Gastroesophageal sphincter (tissue), 3 donors: ENCODE results near the gene ANP32B.

Experiments
- EP300 ChIP-seq: sonication (generic); formaldehyde crosslinking; IDR thresholded peaks from one replicate; pipeline ENCODE4 v1.6.1; 2017; ENCODE audit warnings: antibody characterized with exemption, mild to moderate bottlenecking
- POLR2A ChIP-seq, 2 donors: fragments of 450-650 bp; IDR thresholded peaks; one replicate each; pipeline ENCODE4 v1.6.1; 2017; ENCODE audit warnings: antibody characterized with exemption in 2 of 2, mild to moderate bottlenecking in 2 of 2, moderate library complexity in 1 of 2
- POLR2AphosphoS5 ChIP-seq: sonication (generic); formaldehyde crosslinking; IDR thresholded peaks from one replicate; pipeline ENCODE4 v1.6.1; 2017; ENCODE audit warnings: antibody characterized with exemption
- TF ChIP-seq, protein P1 (sequence below), 4 experiments: fragments of 200-600 bp in 2 of 4; fragments of 450-650 bp in 2 of 4; sonication (generic) in 1 of 4; IDR thresholded peaks; one replicate each; pipeline ENCODE4 v1.5.1; 2017 to 2019; ENCODE audit warnings: antibody characterized with exemption in 4 of 4, mild to moderate bottlenecking in 2 of 4, moderate library complexity in 2 of 4

DNA sequence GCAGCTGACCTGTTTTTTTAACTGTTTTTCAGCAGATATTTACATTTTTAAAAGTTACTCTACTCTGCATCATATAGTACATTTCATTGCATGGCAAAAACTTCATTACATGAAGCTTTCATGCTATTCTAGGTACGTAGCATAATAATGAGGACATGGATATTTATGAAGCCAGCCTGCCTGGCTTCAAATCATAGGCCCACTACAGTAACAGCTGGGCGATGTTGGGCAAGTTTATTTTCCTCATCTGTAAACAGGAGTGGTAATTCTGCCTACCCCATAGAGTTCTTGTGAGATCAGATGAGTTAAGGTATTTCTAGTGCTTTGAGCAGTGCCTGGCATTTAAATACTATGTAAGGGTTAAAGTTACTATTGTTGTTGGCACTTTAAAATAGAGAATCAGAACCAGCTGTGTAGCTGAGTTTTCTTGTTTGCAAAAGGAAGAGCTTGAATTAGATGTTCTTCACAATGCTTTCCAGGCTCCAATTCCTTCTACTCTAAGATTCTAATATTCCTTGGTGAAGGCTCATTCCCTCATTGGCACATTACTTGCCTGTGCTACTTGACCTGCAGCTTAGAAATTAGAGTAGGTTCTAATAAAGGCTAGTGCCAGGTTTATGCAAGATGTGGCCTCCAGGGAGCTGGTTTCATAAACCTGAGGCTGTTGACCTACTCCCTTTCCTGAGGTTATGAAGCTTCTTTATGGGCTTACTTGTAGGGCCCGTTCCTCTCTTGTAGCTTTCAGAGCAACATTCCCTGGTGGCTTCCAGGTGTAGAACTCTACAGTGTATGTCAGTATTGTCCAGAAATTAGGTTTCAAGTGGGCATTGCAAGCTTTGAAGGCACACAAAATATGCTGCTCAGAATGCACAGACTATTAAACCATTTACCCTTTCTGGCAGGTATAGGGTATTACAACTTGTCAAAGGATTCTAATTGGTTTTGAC is 14.5 kb downstream of the ANP32B start:
- TF ChIP-seq POLR2A (IDR thresholded peaks at IDR 0.05) (no peak), POLR2AphosphoS5 (no peak), EP300 (no peak)
- TF ChIP-seq, protein P1, sequence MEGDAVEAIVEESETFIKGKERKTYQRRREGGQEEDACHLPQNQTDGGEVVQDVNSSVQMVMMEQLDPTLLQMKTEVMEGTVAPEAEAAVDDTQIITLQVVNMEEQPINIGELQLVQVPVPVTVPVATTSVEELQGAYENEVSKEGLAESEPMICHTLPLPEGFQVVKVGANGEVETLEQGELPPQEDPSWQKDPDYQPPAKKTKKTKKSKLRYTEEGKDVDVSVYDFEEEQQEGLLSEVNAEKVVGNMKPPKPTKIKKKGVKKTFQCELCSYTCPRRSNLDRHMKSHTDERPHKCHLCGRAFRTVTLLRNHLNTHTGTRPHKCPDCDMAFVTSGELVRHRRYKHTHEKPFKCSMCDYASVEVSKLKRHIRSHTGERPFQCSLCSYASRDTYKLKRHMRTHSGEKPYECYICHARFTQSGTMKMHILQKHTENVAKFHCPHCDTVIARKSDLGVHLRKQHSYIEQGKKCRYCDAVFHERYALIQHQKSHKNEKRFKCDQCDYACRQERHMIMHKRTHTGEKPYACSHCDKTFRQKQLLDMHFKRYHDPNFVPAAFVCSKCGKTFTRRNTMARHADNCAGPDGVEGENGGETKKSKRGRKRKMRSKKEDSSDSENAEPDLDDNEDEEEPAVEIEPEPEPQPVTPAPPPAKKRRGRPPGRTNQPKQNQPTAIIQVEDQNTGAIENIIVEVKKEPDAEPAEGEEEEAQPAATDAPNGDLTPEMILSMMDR (IDR thresholded peaks at IDR 0.05), result no peak
